HCT116 (cell line): Measurements from ENCODE around the gene MAML3. TPM values are rescaled to one million over a fixed set of nuclear protein-coding genes. Genes with fewer than 3 reads are reported as not detected.

Experiments
- ATAC-seq: fragments of 200-7000 bp; cut with Tn5 transposase; 2 replicates; pipeline ENCODE4 v1.9.1; 2020; ENCODE audit warnings: mild to moderate bottlenecking, moderate library complexity
- BruUV-seq: library from RNA; stranded (reverse); fragments of 400-500 nt; replicated peaks from 2 replicates; lab custom pipeline; 2021; lab: Mats Ljungman, UMichigan
- CTCF ChIA-PET: fragments of 300-600 bp; sonication (Branson Sonifier 250); formaldehyde crosslinking; loops from one replicate; lab custom pipeline; 2021; ENCODE audit warnings: antibody characterized with exemption; lab: Charles Lee
- POLR2A ChIA-PET: fragments of 300-600, 350-600 bp; sonication (Branson Sonifier 250); formaldehyde crosslinking; loops from one replicate; lab custom pipeline; 2021; ENCODE audit warnings: antibody characterized with exemption; lab: Charles Lee
- RAD21 ChIA-PET, 2 experiments: fragments of 300-600 bp; sonication (Branson Sonifier 250); formaldehyde crosslinking; loops; one replicate each; lab custom pipeline; 2023; ENCODE audit warnings: low total read pairs in 2 of 2; ENCODE audit not compliant: uncharacterized antibody in 2 of 2, unreplicated experiment in 2 of 2, low non-redundant PET in 1 of 2; lab: Charles Lee
- DNase-seq: peaks from one replicate; pipeline ENCODE4 v3.0.0-alpha.2; 2010; ENCODE audit warnings: low read depth, low spot score
- H2AFZ ChIP-seq: fragments of 200-600 bp; shearing (Covaris generic), sonication (generic); 2 replicates; pipeline ENCODE4 v1.6.1; 2017; ENCODE audit warnings: low read depth, mixed run types, mixed read lengths, antibody characterized with exemption, low read length; ENCODE audit not compliant: poor library complexity, severe bottlenecking
- H3K27ac ChIP-seq: 2 replicates; pipeline ENCODE4 v1.5.1; 2012; ENCODE audit warnings: low read depth, low read length
- H3K27me3 ChIP-seq: fragments of 200-600 bp; sonication (generic); 2 replicates; pipeline ENCODE4 v1.6.1; 2016; ENCODE audit warnings: mixed run types, low read length, mixed read lengths; ENCODE audit not compliant: insufficient read depth
- H3K36me3 ChIP-seq, 2 experiments: fragments of 200-500 bp in 1 of 2; fragments of 200-600 bp in 1 of 2; sonication (Bioruptor generic) in 1 of 2; sonication (generic) in 1 of 2; 2 replicates each; pipeline versions ENCODE4 v1.5.1 to v1.6.1; 2014 to 2016; ENCODE audit warnings: low read length in 2 of 2, inconsistent platforms in 1 of 2, mixed read lengths in 1 of 2, mixed run types in 1 of 2; ENCODE audit not compliant: insufficient read depth in 2 of 2, control insufficient read depth in 1 of 2
- H3K4me1 ChIP-seq, 2 experiments: fragments of 200-600 bp in 1 of 2; sonication (generic) in 1 of 2; 2 replicates each; pipeline versions ENCODE4 v1.5.1 to v1.6.1; 2012 to 2017; ENCODE audit warnings: low read length in 2 of 2, inconsistent platforms in 1 of 2, mild to moderate bottlenecking in 1 of 2, mixed read lengths in 1 of 2, mixed run types in 1 of 2, moderate library complexity in 1 of 2; ENCODE audit not compliant: insufficient read depth in 2 of 2, control insufficient read depth in 1 of 2
- H3K4me2 ChIP-seq: fragments of 200-600 bp; sonication (generic); 2 replicates; pipeline ENCODE4 v1.6.1; 2017; ENCODE audit warnings: mixed run types, low read length, mixed read lengths
- H3K4me3 ChIP-seq, 2 experiments: fragments of 200-600 bp in 1 of 2; sonication (generic) in 1 of 2; replicated peaks in 1 of 2; 2 replicates each; pipeline ENCODE4 v1.5.1; 2011 to 2016; ENCODE audit warnings: low read length in 2 of 2, control low read depth in 1 of 2, low read depth in 1 of 2, mild to moderate bottlenecking in 1 of 2, mixed read lengths in 1 of 2, mixed run types in 1 of 2
- H3K79me2 ChIP-seq: fragments of 200-600 bp; sonication (generic); 2 replicates; pipeline ENCODE4 v1.6.1; 2017; ENCODE audit warnings: mild to moderate bottlenecking, mixed run types, low read length, moderate library complexity, mixed read lengths; ENCODE audit not compliant: insufficient read depth
- H3K9ac ChIP-seq: fragments of 200-600 bp; sonication (generic); 2 replicates; pipeline ENCODE4 v1.6.1; 2016; ENCODE audit warnings: low read length, mixed read lengths
- H3K9me2 ChIP-seq: fragments of 200-600 bp; sonication (generic), shearing (Covaris generic); 2 replicates; pipeline ENCODE4 v1.6.1; 2017; ENCODE audit warnings: mixed run types, mild to moderate bottlenecking, moderate library complexity; ENCODE audit not compliant: insufficient read depth
- H3K9me3 ChIP-seq, 2 experiments: fragments of 200-500 bp in 1 of 2; fragments of 200-600 bp in 1 of 2; sonication (Bioruptor generic) in 1 of 2; sonication (generic) in 1 of 2; 2 replicates each; pipeline ENCODE4 v1.6.1; 2014 to 2017; ENCODE audit warnings: low read length in 2 of 2, mixed read lengths in 2 of 2, inconsistent platforms in 1 of 2, low read depth in 1 of 2, mild to moderate bottlenecking in 1 of 2, mixed run types in 1 of 2, moderate library complexity in 1 of 2; ENCODE audit not compliant: control insufficient read depth in 1 of 2, insufficient read depth in 1 of 2
- H4K20me1 ChIP-seq: fragments of 200-600 bp; sonication (generic), shearing (Covaris generic); 2 replicates; pipeline ENCODE4 v1.6.1; 2017; ENCODE audit warnings: mixed run types, mild to moderate bottlenecking, moderate library complexity; ENCODE audit not compliant: insufficient read depth
- CEBPB ChIP-seq: IDR thresholded peaks from 2 replicates; pipeline ENCODE4 v1.6.1; 2012; ENCODE audit warnings: low read depth
- EGR1 ChIP-seq: IDR thresholded peaks from 2 replicates; pipeline ENCODE4 v1.6.1; 2012; ENCODE audit warnings: low read depth
- ELF1 ChIP-seq: IDR thresholded peaks from 2 replicates; pipeline ENCODE4 v1.6.1; 2012; ENCODE audit warnings: low read depth, borderline replicate concordance
- EZH2phosphoT487 ChIP-seq: fragments of 200-600 bp; IDR thresholded peaks from 2 replicates; pipeline ENCODE4 v1.6.1; 2018; ENCODE audit warnings: antibody characterized with exemption, borderline replicate concordance
- FOSL1 ChIP-seq: IDR thresholded peaks from 2 replicates; pipeline ENCODE4 v1.6.1; 2012; ENCODE audit warnings: low read depth
- JUND ChIP-seq: IDR thresholded peaks from 2 replicates; pipeline ENCODE4 v1.6.1; 2012
- POLR2A ChIP-seq: IDR thresholded peaks from 2 replicates; pipeline ENCODE4 v1.7.0; 2011; ENCODE audit warnings: borderline replicate concordance; ENCODE audit not compliant: insufficient read depth, insufficient read length; ENCODE audit errors: extremely low read depth
- RAD21 ChIP-seq: IDR thresholded peaks from 2 replicates; pipeline ENCODE4 v1.6.1; 2012; ENCODE audit warnings: low read depth, mild to moderate bottlenecking
- SIN3A ChIP-seq: IDR thresholded peaks from 2 replicates; pipeline ENCODE4 v1.6.1; 2012; ENCODE audit warnings: low read depth
- TCF7L2 ChIP-seq: IDR thresholded peaks from 2 replicates; pipeline ENCODE4 v1.7.0; 2011; ENCODE audit warnings: borderline replicate concordance, inconsistent platforms; ENCODE audit not compliant: insufficient read depth, insufficient read length; ENCODE audit errors: extremely low read depth
- YY1 ChIP-seq: IDR thresholded peaks from 2 replicates; pipeline ENCODE4 v1.6.1; 2011; ENCODE audit warnings: low read length, low read depth, moderate library complexity, mild to moderate bottlenecking; ENCODE audit not compliant: insufficient replicate concordance; ENCODE audit errors: extremely low read depth
- ZFX ChIP-seq: fragments of 450-650 bp; IDR thresholded peaks from 2 replicates; pipeline ENCODE4 v1.6.1; 2017
- ZNF274 ChIP-seq: fragments of 200-500 bp; sonication (Bioruptor generic); IDR thresholded peaks from 2 replicates; pipeline ENCODE4 v1.6.1; 2014; ENCODE audit warnings: mild to moderate bottlenecking, low read depth, low read length, inconsistent platforms
- intact Hi-C: fragments of 100-400 bp; cut with micrococcal nuclease; formaldehyde crosslinking; loops from 2 replicates; pipeline ENCODE4 v1.10.0; 2022
- total RNA-seq: library from RNA; stranded (reverse); gene quantifications from one replicate; pipeline ENCODE4 v1.2.1, GENCODE V29; 2021; ENCODE audit not compliant: unreplicated experiment
- TF ChIP-seq, protein P1 (sequence below), 3 experiments: fragments of 200-600 bp in 1 of 3; sonication (generic) in 1 of 3; IDR thresholded peaks in 2 of 3; conservative IDR thresholded peaks in 1 of 3; 2 replicates each; pipeline ENCODE4 v1.5.1; 2012 to 2017; ENCODE audit warnings: low read depth in 2 of 3, low read length in 2 of 3, antibody characterized with exemption in 1 of 3, borderline replicate concordance in 1 of 3, control low read depth in 1 of 3, mild to moderate bottlenecking in 1 of 3, mixed read lengths in 1 of 3, mixed run types in 1 of 3, moderate library complexity in 1 of 3; ENCODE audit not compliant: insufficient read depth in 1 of 3
- TF ChIP-seq, protein P2 (sequence below): IDR thresholded peaks from 2 replicates; pipeline ENCODE4 v1.6.1; 2012; ENCODE audit warnings: low read depth

MAML3 gene
- total RNA-seq, 1 experiment from 2014 or later, result 3.1 TPM

DNA sequence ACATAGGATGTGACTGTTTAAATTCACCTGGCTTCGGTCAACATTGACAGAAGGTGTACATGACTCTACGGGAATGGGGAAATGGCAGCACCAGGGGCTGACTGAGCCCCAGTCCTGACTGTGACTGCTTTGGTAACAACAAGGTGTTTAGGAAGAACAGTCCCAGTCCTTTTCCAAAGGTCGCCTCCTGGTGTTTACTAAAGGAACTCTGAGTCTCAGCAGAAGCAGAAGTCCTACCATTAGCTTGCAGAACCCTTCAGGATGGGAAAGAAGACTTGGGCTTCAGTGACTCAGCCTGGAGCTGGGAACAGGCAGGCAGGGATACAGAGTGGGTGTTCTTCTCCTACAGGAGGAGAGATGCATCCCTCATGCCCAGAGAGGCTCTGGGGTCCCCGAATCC, 385.1 kb downstream of the MAML3 start:
- H3K9ac ChIP-seq, result no peak overlapping the region
- H3K4me2 ChIP-seq, result no peak overlapping the region
- ChIA-PET RAD21 (interaction anchor here in 1 of 2 experiments (0.5 kb wide), 1 partner anchor 124 kb away, joined by 3 read pairs; no protein-coding TSS in a partner anchor), POLR2A (no interaction called here), CTCF (no interaction called here)
- DNase-seq (no peak), ATAC-seq (peak; percentile 74)
- intact Hi-C loops, result no loop called here
- H3K4me1 ChIP-seq, result no peaks in the 10 kb centered on the region
- no peaks in the 10 kb centered on the region for H3K9me3 ChIP-seq
- BruUV-seq, result no TSS peak
- H3K79me2 ChIP-seq, result no peaks in the 10 kb centered on the region
- no peak overlapping the region for H2AFZ ChIP-seq
- no peaks in the 10 kb centered on the region for H3K36me3 ChIP-seq
- H3K4me3 ChIP-seq, result no peak overlapping the region
- no peak for TF ChIP-seq EGR1
- TF ChIP-seq, protein P1, sequence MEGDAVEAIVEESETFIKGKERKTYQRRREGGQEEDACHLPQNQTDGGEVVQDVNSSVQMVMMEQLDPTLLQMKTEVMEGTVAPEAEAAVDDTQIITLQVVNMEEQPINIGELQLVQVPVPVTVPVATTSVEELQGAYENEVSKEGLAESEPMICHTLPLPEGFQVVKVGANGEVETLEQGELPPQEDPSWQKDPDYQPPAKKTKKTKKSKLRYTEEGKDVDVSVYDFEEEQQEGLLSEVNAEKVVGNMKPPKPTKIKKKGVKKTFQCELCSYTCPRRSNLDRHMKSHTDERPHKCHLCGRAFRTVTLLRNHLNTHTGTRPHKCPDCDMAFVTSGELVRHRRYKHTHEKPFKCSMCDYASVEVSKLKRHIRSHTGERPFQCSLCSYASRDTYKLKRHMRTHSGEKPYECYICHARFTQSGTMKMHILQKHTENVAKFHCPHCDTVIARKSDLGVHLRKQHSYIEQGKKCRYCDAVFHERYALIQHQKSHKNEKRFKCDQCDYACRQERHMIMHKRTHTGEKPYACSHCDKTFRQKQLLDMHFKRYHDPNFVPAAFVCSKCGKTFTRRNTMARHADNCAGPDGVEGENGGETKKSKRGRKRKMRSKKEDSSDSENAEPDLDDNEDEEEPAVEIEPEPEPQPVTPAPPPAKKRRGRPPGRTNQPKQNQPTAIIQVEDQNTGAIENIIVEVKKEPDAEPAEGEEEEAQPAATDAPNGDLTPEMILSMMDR (IDR thresholded peaks at IDR 0.05 in 2 of 3, conservative IDR thresholded peaks at IDR 0.05 in 1 of 3; ENCODE audit: borderline replicate concordance in 1 of 3, insufficient read depth in 1 of 3, low read depth in 2 of 3, low read length in 2 of 3), result peak in 2 of 3 experiments; percentile 28 to 48; a peak in 3 of 6 replicates
- H3K27me3 ChIP-seq, result no peaks in the 10 kb centered on the region
- H4K20me1 ChIP-seq, result no peaks in the 10 kb centered on the region
- no peak overlapping the region for H3K27ac ChIP-seq
- no peaks in the 10 kb centered on the region for H3K9me2 ChIP-seq

DNA sequence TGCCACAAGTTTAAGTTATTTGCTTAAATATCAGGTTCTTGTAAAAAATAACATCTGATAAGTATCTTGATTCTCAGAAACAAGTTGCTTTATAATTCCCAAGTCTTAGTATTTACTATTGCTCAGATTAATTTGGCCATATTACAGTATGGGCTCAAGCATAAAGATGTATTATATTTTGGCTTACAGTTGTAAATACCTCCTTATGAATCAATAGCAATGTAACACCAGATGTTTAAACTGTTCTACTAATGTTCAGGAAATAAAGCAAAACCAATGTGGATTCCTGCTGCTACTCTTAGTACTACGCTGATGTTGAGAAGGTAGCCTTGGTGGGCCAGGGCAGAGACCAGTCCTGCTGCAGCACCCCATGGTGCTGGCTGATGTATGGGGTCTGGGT, 385.6 kb downstream of the MAML3 start:
- Histone ChIP-seq H4K20me1 (no peaks in the 10 kb centered on the region), H2AFZ (no peak overlapping the region), H3K36me3 (no peaks in the 10 kb centered on the region), H3K27ac (no peak overlapping the region), H3K9ac (no peak overlapping the region), H3K4me3 (no peak overlapping the region), H3K27me3 (no peaks in the 10 kb centered on the region), H3K4me2 (no peak overlapping the region), H3K9me2 (no peaks in the 10 kb centered on the region), H3K79me2 (no peaks in the 10 kb centered on the region), H3K4me1 (no peaks in the 10 kb centered on the region), H3K9me3 (no peaks in the 10 kb centered on the region)
- CTCF ChIA-PET, result no interaction called here
- RAD21 ChIA-PET, result no interaction called here
- intact Hi-C loops, result no loop called here
- POLR2A ChIA-PET, result no interaction called here
- no TSS peak for BruUV-seq
- DNase-seq, result no peak
- no peak for ATAC-seq
- TF ChIP-seq ZNF274, result no peak
- TF ChIP-seq SIN3A, result no peak
- no peak for TF ChIP-seq POLR2A
- TF ChIP-seq ZFX, result no peak
- no peak for TF ChIP-seq CEBPB
- no peak for TF ChIP-seq ELF1
- no peak for TF ChIP-seq YY1
- TF ChIP-seq RAD21, result no peak
- TF ChIP-seq FOSL1, result no peak
- TF ChIP-seq JUND, result no peak
- TF ChIP-seq, protein P2, sequence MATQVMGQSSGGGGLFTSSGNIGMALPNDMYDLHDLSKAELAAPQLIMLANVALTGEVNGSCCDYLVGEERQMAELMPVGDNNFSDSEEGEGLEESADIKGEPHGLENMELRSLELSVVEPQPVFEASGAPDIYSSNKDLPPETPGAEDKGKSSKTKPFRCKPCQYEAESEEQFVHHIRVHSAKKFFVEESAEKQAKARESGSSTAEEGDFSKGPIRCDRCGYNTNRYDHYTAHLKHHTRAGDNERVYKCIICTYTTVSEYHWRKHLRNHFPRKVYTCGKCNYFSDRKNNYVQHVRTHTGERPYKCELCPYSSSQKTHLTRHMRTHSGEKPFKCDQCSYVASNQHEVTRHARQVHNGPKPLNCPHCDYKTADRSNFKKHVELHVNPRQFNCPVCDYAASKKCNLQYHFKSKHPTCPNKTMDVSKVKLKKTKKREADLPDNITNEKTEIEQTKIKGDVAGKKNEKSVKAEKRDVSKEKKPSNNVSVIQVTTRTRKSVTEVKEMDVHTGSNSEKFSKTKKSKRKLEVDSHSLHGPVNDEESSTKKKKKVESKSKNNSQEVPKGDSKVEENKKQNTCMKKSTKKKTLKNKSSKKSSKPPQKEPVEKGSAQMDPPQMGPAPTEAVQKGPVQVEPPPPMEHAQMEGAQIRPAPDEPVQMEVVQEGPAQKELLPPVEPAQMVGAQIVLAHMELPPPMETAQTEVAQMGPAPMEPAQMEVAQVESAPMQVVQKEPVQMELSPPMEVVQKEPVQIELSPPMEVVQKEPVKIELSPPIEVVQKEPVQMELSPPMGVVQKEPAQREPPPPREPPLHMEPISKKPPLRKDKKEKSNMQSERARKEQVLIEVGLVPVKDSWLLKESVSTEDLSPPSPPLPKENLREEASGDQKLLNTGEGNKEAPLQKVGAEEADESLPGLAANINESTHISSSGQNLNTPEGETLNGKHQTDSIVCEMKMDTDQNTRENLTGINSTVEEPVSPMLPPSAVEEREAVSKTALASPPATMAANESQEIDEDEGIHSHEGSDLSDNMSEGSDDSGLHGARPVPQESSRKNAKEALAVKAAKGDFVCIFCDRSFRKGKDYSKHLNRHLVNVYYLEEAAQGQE, result no peak
- no peak for TF ChIP-seq TCF7L2
- TF ChIP-seq EGR1, result no peak
- no peak for TF ChIP-seq EZH2phosphoT487
